Right renal cortex interstitium (tissue), 3 donors: Measurements from ENCODE around the gene TMEM43. TPM values are rescaled to one million over a fixed set of nuclear protein-coding genes. Genes with fewer than 3 reads are reported as not detected.
A peak's percentile ranks its signal among the peaks of the same experiment; 100 is the strongest.

ENCODE experiments used
- DNase-seq, 3 donors: peaks; one replicate each; pipeline ENCODE4 v3.0.0-alpha.2; 2013; ENCODE audit warnings: low read depth in 3 of 3, low spot score in 2 of 3
- polyA plus RNA-seq, 3 donors: library from polyadenylated mRNA; unstranded; fragments of 120-200 nt; gene quantifications; one replicate each; pipeline ENCODE4 v1.2.1, GENCODE V29; 2013; ENCODE audit not compliant: insufficient read length in 3 of 3

TMEM43 gene
- polyA plus RNA-seq, 3 donors, result 52.1 to 58.4 (median 57.1) TPM

DNA sequence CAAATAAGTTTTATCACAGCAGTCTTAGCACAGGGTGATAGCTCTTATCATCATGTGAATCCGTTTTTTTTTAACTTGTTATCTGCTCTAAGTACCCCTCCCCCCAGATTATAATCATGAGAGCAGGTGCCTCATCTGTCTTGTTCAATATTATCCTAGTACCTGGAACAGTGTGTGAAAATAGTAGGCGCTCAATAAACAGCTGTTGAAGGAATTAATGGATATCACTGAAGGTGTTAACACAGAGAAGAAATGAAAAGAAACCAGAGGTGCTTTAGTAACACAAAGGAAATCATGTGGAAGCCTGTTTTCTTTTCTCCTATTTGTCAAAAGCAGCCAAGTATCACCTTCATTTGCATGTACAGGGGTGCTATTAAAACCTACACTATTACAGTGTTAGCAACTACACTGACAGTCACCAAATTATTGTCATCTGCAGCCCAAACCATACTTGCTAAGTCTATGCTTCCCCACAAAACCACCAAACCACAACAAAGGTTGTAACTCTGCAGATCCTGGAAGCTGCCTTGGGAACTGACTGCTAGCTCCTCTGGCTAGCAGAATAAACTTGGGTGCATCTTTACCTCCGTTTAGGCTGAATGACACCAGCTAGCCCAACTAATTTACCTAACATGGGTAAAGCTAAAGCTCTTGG is 50.7 kb downstream of the TMEM43 start:
- DNase-seq, result no peak

DNA sequence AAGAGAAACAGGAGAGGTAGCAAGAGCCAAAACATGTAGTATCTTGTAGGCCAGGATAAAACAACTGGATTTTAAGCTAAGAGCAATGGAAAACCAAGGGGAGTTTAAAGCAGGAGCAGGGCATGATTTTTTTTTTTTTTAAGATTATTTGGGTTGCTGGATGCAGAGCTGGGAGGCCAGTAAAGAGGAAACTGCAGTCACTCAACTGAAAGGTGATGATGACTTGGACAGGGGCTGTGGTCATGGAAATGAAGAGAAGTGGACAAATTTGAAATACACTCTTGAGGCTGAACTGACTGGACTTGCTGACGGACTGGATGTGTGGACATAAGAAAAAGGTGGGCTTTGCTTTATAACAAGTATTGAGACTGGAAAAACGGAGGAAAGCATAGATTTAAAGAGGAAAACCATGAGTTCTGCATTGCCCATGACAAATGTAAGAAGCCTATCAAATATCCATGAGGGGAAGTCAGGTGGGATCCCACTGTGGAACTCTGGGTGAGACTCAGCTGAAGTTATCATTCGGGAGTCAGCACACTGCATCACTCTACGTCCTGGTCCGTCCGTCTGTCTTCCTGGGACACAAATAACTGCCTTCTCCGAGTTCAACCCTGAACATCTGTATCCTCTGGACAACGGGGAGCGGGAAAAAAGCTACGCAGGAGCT is 52.9 kb downstream of the TMEM43 start:
- DNase-seq, result peak in 2 of 3 donors; percentile 6 to 23

DNA sequence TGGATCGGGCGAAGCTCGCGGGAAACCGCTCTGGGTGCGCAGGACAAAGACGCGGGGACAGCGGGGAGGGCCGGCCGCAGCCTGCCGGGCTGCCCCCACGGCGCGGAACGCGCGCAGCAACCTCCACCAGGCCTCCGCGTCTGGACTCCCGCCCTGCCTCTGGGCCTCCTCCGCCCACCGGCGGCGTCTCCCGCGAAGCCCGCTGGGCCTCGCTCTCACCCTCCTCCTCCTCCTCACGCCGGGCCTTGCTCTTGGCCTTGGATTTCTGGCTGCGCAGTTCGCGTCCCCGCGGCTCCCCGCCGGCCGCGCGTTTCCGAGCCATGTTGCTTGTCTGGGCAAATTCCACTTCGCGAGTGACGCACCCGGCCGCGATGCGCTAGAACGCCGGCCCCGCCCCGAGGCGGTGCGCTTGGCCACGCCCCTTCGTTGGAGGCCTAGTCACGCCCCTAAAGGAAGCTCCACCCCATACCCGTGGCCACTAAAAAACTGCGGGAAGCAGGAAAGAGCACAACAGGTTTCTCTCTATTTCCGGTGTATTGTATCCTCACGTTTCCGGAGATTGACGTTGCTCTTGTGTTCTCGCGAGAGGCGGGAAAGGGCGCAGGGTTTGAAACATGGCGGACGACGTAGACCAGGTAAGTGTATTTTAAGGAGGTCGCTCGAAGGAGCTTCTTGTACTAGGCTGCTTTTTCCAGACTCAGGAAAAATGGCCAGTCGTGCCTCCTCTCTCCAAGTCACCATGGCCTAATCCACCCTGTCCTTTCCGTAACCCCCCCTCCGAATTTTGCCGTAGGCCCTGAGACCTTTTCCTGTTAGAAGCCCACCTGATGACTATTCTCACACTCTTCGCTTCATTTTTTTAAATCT is 53.6 kb downstream of the TMEM43 start, which contains the start of the genes LSM3 and XPC:
TSS of gene LSM3 (plus strand) at position 571 of the 867 bp plus-strand sequence. CDS start at position 615, 44 bp downstream.
TSS of gene XPC (minus strand) at position 355 of the 867 bp plus-strand sequence. CDS start at position 322, 33 bp downstream.
- peak; percentile 93 to 97 (median 95) for DNase-seq

DNA sequence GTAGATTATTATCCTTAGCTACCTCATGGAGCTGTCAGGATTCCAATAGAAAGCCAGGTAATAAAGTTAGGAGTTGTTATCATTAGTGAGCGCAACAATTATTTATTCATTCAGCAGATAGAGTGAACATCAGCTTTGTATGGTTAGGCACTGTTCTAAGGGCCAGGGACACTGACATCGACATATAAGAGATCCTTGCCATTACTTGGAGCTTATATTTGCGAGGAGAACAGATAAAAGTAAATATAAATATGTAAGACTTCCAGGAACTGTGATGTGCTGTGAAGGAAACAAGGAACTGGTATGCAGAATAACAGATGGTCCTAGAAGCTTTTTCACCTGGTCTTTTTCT is 54.2 kb downstream of the TMEM43 start:
- no peak for DNase-seq

DNA sequence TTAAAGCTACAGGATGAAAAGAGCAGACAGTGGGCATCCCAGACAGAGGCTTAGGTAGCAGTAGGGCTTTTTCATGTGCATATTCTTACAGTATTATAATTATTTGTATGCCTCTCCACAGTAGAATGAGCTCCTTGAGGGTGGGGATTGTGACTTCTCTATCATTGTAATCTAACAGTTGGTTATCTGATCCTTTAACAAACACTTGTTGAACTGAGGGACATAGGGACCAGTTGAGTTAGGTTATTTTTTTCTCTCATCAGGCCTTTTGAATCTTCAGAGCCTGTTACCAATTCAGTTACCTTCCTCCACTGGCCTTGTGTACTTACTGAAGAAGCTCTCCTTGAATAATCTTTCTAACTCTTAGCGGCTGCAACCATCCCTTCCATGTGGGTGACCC is 54.9 kb downstream of the TMEM43 start:
- DNase-seq, result no peak

DNA sequence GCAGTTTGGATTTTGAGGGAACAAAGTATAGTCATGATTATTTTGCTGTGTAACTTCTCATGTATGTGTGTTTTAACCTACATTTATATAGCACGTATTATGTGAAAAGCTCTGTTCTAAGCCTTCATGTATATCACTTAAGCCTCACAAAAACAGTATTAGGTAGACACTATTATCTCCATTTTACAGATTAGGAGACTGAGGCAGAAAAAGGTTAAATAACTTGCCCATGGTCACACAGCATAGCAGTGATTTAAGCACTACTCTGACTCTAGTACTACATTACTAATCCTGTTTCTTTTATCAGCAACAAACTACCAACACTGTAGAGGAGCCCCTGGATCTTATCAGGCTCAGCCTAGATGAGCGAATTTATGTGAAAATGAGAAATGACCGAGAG is 56.4 kb downstream of the TMEM43 start:
- DNase-seq, result no peak

DNA sequence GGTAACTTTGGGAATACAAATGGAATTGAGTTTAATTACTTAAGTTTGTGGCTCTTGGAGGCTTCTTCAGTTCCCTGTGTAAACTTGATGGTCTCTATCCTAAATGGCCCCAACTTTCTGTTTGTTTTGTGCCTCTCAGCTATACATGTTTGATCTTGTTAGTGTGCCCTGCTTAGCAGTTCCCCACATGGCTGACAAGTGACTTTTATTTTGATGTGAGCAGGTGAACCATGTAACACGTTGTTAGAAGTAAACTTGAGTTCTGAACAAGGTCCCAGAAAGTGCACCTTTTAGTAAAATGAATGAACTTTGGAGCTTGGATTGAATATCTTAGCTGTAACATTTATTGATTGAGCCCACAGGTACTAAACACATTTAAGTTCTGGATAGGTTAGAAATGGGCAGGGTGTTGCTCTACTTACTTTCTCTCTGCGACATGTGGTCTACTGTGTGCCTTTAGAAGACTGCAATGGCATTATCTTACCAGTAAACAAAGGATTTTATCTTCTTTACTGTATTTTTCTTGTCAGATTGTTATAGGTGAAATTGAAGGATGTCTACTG is 58.2 kb downstream of the TMEM43 start:
- no peak for DNase-seq

DNA sequence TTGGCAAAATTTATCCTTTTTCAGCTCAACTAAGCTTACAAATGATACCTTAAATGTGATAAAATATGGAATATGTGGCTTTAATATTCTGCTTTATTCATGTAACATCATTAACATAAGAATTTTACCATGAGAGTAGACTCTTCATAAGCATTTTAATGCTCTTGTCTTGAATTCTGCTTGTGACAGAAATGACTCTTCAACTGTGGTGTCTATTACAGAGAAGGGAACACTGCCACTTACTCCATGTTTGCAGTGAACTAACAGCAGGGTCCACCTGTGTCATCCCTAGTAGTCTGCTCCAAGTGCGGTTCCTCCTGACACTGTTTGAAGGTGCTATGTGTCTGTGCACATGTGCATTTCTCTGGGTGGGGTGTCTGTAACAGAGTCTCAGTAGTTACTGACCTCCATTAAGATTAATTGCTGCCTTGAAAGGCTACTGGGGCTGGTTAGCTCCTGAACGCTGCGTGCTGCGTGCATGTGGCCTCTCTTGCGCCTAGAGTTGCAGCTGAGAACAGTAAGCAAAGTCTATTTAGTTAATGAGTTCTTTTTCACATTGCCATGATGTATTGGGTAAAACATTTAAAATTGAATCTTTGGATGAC is 62.1 kb downstream of the TMEM43 start:
- no peak for DNase-seq

DNA sequence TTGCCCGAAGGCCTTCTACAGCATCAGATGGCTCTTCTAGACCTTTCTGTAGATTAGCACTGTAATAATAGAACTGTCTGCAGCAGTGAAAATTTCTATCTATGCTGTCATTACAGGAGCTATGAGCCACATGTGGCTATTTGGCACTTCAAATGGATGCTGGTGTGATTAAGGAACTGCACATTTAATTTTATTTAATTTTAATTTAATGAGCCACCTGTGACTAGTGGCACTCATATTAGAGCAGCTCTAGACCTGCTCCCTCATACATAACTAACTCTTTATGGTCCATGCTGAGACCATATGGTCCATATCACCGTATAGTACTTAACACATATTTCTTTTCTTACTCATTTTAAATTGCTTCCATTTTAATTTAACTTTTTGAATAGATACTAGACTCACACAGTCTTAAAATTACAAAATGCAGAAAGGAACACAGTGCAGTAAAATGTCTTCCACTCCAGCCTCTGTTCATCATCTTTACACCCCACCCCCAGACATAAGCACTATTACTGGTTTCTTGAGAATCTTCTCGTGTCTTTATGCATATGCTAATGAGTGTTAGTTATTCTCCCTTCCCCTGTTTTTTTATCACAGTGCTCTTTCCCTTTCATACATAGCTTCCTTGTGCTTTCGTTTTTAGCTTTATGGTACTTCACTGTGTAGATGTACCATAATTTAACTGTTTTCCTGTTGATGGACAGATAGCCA is 63.3 kb downstream of the TMEM43 start:
- no peak for DNase-seq

Other genes with a start within 250 kb of the TMEM43 start
- gene WNT7A, start 245.0 kb upstream of the TMEM43 start, polyA plus RNA-seq, result under 1 TPM in 1 of 3 donors, not detected in 2; 0.04 TPM
- 10 to 100 TPM; 20.7 to 21.9 (median 21.0) TPM for gene CHCHD4, start 182 bp upstream of the TMEM43 start, polyA plus RNA-seq
- gene XPC, start 53.5 kb downstream of the TMEM43 start, polyA plus RNA-seq, result 10 to 100 TPM; 46.7 to 49.6 (median 47.3) TPM
- 10 to 100 TPM; 17.7 to 19.9 (median 19.7) TPM for gene LSM3, start 53.8 kb downstream of the TMEM43 start, polyA plus RNA-seq